ENCODE measurements around the gene SART3.
"Not testable (repeated sequence)": the region's sequence is repeated elsewhere in the genome, so short reads cannot be mapped to it uniquely, and the experiment has no call there.

The SART3 gene

DNA sequence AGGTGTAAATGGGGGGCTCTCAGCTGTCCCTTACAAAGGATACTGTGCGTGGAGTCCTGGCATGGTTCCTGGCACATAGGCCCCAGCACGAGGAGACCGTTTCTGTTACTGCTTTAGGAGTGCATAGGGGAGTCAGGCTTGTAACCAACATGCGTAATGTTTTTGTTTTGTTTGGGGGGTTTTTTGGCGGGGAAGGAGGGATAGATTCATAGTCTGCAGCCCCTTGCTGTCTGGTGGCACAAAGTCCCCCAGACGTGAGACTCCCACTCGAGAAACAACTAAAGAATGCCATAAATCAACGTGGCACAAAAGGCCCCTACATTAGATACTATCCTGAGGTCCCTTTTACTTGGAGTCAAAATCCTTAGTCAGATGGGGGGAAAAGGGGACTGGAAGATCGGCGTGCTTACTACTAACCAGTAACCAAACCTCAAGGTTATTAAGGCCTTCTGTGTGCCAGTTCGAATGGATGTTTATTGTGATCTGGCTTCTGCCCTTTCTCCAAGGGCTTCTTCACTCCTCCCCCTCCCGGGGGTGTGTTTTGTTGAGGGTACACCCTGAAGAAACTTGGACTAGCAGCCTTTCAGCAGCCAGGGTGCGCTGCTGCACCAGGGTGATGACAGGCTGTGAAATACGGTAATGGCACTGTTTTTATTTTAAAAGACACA is 2.3 kb upstream of the SART3 start:
- DNase-seq = peak; percentile 49

GRCh38 chr12:108562348-108563135 is 1.6 kb upstream of the SART3 start, which contains the start of gene ISCU:
Gene ISCU, plus strand, starts transcription at chr12:108562596. Its CDS starts 27 bp downstream, at chr12:108562623.
- DNase-seq = peak; percentile 67

- no peak for DNase-seq
Measured at GRCh38 chr12:108561852-108562347, 927 bp upstream of the SART3 start.

DNA sequence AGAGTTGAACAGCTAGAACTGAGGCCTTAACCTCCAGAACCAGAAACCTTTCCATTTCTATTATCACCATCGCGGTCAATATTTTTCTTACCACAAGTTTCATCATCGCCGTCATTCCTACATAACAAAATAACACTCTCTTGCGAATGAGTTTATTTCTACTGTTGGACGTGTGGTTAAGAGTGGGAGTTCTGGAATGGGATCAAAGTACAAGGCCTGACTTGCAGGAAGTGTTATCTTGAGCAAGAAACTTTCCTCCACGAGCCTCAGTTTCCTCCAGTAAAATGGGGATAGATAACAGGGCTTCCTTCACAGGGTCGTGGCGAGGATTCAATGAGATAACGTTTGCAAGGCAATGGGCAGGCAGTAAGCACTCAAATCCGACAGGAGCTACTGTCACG is 652 bp downstream of the SART3 start:
- DNase-seq = no peak

DNA sequence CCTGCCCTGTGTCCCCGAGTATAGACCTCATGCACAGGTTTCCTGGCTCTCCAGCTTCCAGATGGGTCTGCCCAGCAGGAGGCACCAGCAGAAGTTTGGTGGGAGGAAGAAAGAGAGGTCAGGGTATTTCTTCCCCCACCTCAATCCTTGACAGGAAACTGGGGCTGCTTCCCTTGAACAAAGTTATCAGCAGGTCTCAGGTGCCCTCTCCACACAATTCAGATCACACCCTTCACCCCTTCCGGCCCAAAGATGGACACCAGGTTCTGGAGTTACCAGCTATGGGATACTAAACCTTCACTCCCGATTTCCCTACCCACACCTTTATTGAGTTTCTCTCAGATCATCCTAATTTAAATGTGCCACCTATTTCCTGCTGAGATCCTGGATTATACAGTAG is 1.2 kb downstream of the SART3 start:
- DNase-seq = no peak

DNA sequence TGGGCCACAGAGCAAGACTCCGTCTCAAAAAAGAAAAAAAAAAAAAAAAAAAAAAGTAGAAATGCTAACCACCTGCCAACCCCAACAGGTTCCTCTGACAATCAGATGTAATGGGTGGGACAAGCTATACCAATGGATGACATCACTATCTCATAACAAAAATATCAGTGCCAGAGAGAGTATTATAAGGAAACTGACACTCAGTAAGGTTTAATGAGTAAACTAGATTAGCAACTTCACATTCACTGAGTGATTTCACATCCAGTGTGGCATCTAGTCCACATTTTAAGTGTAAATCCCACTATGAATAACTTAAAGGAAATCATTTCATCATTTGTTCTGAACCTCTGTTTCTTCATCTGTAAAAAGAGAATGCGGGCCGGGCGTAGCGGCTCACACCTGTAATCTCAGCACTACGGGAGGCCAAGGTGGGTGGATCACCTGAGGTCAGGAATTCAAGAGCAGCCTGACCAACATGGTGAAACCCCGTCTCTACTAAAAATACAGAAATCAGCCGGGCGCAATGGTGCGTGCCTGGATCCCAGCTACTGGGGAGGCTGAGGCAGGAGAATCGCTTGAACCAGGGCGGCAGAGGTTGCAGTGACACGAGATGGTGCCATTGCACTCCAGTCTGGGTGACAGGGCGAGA is 1.8 kb downstream of the SART3 start:
- DNase-seq = no peak

DNA sequence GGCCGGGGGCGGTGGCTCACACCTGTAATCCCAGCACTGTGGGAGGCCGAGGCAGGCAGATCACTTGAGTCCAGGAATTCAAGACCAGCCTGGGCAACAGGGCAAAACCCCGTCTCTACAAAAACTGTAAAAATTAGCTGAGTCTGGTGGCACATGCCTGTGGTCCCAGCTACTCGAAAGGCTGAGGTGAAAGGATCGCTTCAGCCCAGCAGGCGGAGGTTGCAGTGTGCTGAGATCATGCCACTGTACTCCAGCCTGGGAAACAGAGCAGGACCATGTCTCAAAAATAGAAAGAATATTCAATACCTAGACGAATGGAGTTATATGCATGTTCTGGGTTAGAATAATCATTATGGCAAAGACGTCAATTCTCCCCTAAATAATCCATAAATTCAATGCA is 5.6 kb downstream of the SART3 start:
- DNase-seq = not testable (repeated sequence)

GRCh38 chr12:108553799-108554198 is 7.2 kb downstream of the SART3 start:
- no peak for DNase-seq

- no peak for DNase-seq
Measured at GRCh38 chr12:108551535-108551934, 9.4 kb downstream of the SART3 start.

GRCh38 chr12:108548954-108549521 is 11.9 kb downstream of the SART3 start:
- no peak for DNase-seq

DNA sequence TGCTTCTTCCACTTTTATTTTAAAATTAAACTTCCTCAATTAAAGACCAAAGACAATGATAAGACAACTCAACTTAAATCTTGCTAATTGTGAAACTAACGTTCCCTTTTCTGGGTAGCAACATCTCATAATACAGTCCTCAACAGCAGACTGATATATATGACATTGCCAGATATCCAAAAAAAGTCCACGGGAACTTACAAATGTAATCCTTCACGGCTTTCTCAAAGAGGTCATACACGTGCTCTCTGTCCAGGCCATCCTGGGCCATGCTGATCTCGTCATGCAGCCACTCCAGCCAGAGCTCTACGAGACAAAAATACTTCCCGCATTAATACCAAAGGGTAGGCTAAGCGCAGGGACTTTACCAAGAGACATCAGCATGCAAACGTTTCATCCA is 13.3 kb downstream of the SART3 start:
- no peak for DNase-seq

GRCh38 chr12:108543652-108544051 is 17.3 kb downstream of the SART3 start:
- DNase-seq = no peak

GRCh38 chr12:108542320-108542719 is 18.7 kb downstream of the SART3 start:
- DNase-seq = no peak

GRCh38 chr12:108538616-108539195 is 22.3 kb downstream of the SART3 start:
- no peak for DNase-seq

DNA sequence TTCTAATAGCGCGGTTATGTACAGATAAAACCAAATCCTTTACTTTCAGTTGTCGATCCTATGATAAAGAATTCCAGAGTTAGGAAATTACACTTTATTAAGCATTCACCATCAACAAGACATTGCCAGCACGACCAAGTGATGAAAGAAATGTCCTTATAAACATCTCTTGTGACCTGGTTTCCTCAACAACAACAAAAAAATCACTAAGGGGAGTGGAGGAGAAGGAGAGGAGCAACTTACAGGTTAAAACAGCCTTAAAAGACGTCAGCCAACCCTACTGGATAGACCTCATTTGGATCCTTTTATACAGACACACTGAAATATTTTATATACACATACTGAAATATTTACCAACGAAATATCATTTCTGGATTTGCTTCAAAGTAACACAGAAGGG is 22.8 kb downstream of the SART3 start:
- no peak for DNase-seq

- peak; percentile 94 for DNase-seq
Measured at GRCh38 chr12:108531929-108532848, 28.8 kb downstream of the SART3 start.

DNA sequence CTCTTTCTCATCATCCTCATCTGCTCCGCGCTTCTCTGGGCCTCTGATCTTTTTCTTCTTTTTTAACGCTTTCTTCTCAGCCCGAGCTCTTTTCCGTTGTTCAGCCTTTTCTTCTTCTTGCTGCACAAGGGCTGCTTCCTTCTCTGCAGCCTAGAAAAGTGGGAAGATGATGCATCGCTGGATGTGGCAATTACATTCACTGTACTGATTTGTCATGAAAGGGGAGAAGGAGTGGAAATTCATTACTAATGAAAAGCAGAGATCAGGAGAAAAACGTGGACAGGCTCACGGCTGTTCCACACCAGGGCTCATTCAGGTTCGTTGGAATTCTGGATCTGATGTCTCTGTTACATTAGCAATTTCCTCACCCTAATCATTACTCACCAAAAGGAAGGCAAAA is 30.8 kb downstream of the SART3 start:
- DNase-seq = no peak

- no peak for DNase-seq
Measured at GRCh38 chr12:108527166-108527496, 33.8 kb downstream of the SART3 start.

- no peak for DNase-seq
Measured at GRCh38 chr12:108526482-108527165, 34.3 kb downstream of the SART3 start.

- DNase-seq = no peak
Measured at GRCh38 chr12:108525681-108526080, 35.3 kb downstream of the SART3 start.

DNA sequence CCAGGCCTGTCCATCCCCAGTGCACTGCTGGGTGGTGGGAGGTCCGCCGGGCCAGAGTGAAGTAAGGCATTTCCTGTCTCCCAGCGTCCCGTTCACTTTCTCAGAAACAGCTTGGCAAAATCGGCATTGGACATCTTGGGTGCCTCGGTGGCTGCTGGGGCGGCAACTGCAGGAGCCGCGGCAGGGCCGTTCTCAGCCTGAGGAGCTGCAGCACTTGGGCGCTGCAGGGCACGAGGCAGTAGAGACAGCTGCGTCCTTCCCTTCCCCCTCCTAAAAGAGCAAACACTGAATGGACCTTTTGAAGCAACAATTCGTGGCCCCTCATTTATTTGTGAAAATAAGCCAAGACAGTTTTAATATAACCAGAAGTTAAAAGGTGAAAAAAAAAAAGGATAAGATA is 37.6 kb downstream of the SART3 start:
- DNase-seq = no peak

Data from NCI-H524 treated with DMSO at 0.1 percent for 48 hours (cell line).